Liver (tissue), 9 donors: Measurements from ENCODE around the gene HYAL3. TPM values are rescaled to one million over a fixed set of nuclear protein-coding genes. Genes with fewer than 3 reads are reported as not detected.

Experiments
- DNase-seq: peaks from one replicate; pipeline ENCODE4 v3.0.0-alpha.2; 2017; ENCODE audit warnings: low spot score
- H3K27ac ChIP-seq, 2 donors: one replicate each; pipeline ENCODE4 v1.7.0; 2013; ENCODE audit warnings: inconsistent platforms in 2 of 2, low read length in 2 of 2, control low read depth in 1 of 2, low read depth in 1 of 2, mild to moderate bottlenecking in 1 of 2
- H3K27me3 ChIP-seq, 4 donors: one replicate each; pipeline versions ENCODE4 v1.6.1 to v1.7.0; 2013; ENCODE audit warnings: low read length in 3 of 4, inconsistent platforms in 1 of 4, mild to moderate bottlenecking in 1 of 4, moderate library complexity in 1 of 4; ENCODE audit not compliant: control insufficient read depth in 4 of 4, insufficient read depth in 4 of 4
- H3K36me3 ChIP-seq, 4 donors: one replicate each; pipeline versions ENCODE4 v1.6.1 to v1.7.0; 2013; ENCODE audit warnings: low read length in 3 of 4, mild to moderate bottlenecking in 3 of 4, low read depth in 1 of 4, moderate library complexity in 1 of 4; ENCODE audit not compliant: control insufficient read depth in 4 of 4, insufficient read depth in 3 of 4
- H3K4me1 ChIP-seq, 4 donors: one replicate each; pipeline versions ENCODE4 v1.6.1 to v1.7.0; 2013; ENCODE audit warnings: low read length in 3 of 4, mild to moderate bottlenecking in 3 of 4, moderate library complexity in 1 of 4; ENCODE audit not compliant: control insufficient read depth in 4 of 4, insufficient read depth in 4 of 4
- H3K4me3 ChIP-seq, 3 donors: one replicate each; pipeline versions ENCODE4 v1.6.1 to v1.7.0; 2013; ENCODE audit warnings: low read length in 3 of 3, control low read depth in 1 of 3, low read depth in 1 of 3, mild to moderate bottlenecking in 1 of 3
- H3K9ac ChIP-seq, 2 donors: one replicate each; pipeline ENCODE4 v1.7.0; 2013; ENCODE audit warnings: low read length in 2 of 2, mild to moderate bottlenecking in 2 of 2, moderate library complexity in 2 of 2, control low read depth in 1 of 2, low read depth in 1 of 2
- H3K9me3 ChIP-seq, 4 donors: one replicate each; pipeline versions ENCODE4 v1.6.1 to v1.7.0; 2013; ENCODE audit warnings: low read length in 3 of 4; ENCODE audit not compliant: control insufficient read depth in 4 of 4
- ATF3 ChIP-seq: IDR thresholded peaks from 2 replicates; pipeline ENCODE4 v1.6.1; 2016; ENCODE audit warnings: antibody characterized with exemption
- CTCF ChIP-seq: fragments of 150-350 bp; IDR thresholded peaks from 2 replicates; pipeline ENCODE4 v1.5.1; 2017; ENCODE audit warnings: improper control_type of control experiment, low read depth, low read length; ENCODE audit not compliant: missing input control
- FOXA2 ChIP-seq: IDR thresholded peaks from 2 replicates; pipeline ENCODE4 v1.6.1; 2016; ENCODE audit warnings: antibody characterized with exemption
- HNF4G ChIP-seq: IDR thresholded peaks from 2 replicates; pipeline ENCODE4 v1.6.1; 2016; ENCODE audit warnings: antibody characterized with exemption
- JUND ChIP-seq, 2 donors: IDR thresholded peaks; 2 replicates each; pipeline ENCODE4 v1.6.1; 2016; ENCODE audit warnings: antibody characterized with exemption in 2 of 2
- MAX ChIP-seq: IDR thresholded peaks from 2 replicates; pipeline ENCODE4 v1.6.1; 2016; ENCODE audit warnings: antibody characterized with exemption
- NR2F2 ChIP-seq: IDR thresholded peaks from 2 replicates; pipeline ENCODE4 v1.6.1; 2016; ENCODE audit warnings: antibody characterized with exemption
- RAD21 ChIP-seq, 2 donors: IDR thresholded peaks; 2 replicates each; pipeline ENCODE4 v1.6.1; 2016; ENCODE audit warnings: antibody characterized with exemption in 2 of 2, mild to moderate bottlenecking in 2 of 2
- TAF1 ChIP-seq: conservative IDR thresholded peaks from 2 replicates; pipeline ENCODE4 v1.6.1; 2016; ENCODE audit warnings: antibody characterized with exemption, mild to moderate bottlenecking
- YY1 ChIP-seq: IDR thresholded peaks from 2 replicates; pipeline ENCODE4 v1.6.1; 2016; ENCODE audit warnings: antibody characterized with exemption, mild to moderate bottlenecking
- WGBS: extraction: QIAGEN DNeasy Blood & Tissue Kit; methylation state at CpG from one replicate; pipeline ENCODE4 v1.1.7; 2013; 5-methylcytosine and 5-hydroxymethylcytosine counted together
- polyA plus RNA-seq, 2 donors: library from polyadenylated mRNA; stranded (reverse) in 1 of 2; unstranded in 1 of 2; fragments of 200-250 nt in 1 of 2; fragments of >200 nt in 1 of 2; fragmentation: Nextera tagmentation in 1 of 2; extraction: Ambion mirVana in 1 of 2; gene quantifications; one replicate each; pipeline versions ENCODE4 v1.2.1 to v1.2.3, GENCODE V29; 2013 to 2015
- total RNA-seq, 2 donors: library from RNA; depleted of rRNA; stranded (reverse); fragments of >200 nt; gene quantifications; one replicate each; pipeline ENCODE4 v1.2.3, GENCODE V29; 2014
- donor health status: healthy.
- donor health status: healthy.
- donor health status: healthy.
- donor health status: healthy.
- donor health status: healthy.

Gene HYAL3
- total RNA-seq: 1 to 10 TPM; 1.9 to 6.6 TPM
- 1 to 10 TPM; 1.8 to 2.0 TPM for polyA plus RNA-seq

GRCh38 chr3:50298836-50299637 lies at the start of gene HYAL3, which contains the start of gene NAA80:
Gene HYAL3 (minus strand): TSS chr3:50299405. CDS start chr3:50295602, 3,803 bp downstream.
Gene NAA80 (minus strand): TSS chr3:50299405. CDS start chr3:50297463, 1,942 bp downstream.
- WGBS: under 1% methylated on average over 61 of the region's 61 CpGs
- Histone ChIP-seq H3K27ac (peak within 1 kb of the TSS; percentile 84 to 95), H3K4me3 (peak within 1 kb of the TSS; percentile 54 to 86 (median 67)), H3K27me3 (no peaks in the 10 kb centered on the region), H3K4me1 (peaks cover 12 to 49% (median 31%) of the 10 kb centered on the region in 4 donors), H3K9ac (peak within 1 kb of the TSS; percentile 81 to 90), H3K36me3 (peaks cover 0 to 3% (median 0%) of the 10 kb centered on the region in 4 donors), H3K9me3 (no peaks in the 10 kb centered on the region)
- peak; percentile 99 for DNase-seq
- TF ChIP-seq NR2F2 (no peak), ATF3 (peak; percentile 69), YY1 (peak; percentile 55), HNF4G (no peak), CTCF (peak; percentile 33), TAF1 (peak; percentile 66)

GRCh38 chr3:50347187-50347813 lies 48.1 kb upstream of the HYAL3 start:
- TF ChIP-seq JUND (IDR thresholded peaks at IDR 0.05): peak; percentile 47 to 50
- no peak for TF ChIP-seq TAF1
- peak; percentile 20 for TF ChIP-seq YY1
- peak; percentile 83 to 86 for TF ChIP-seq RAD21 (IDR thresholded peaks at IDR 0.05)
- no peak for TF ChIP-seq MAX
- TF ChIP-seq FOXA2: no peak
- peak; percentile 68 for TF ChIP-seq CTCF
- DNase-seq: peak; percentile 74
- Histone ChIP-seq H3K9me3 (no peaks in the 10 kb centered on the region), H3K4me3 (no peak overlapping the region), H3K4me1 (peaks cover 13 to 45% (median 36%) of the 10 kb centered on the region in 4 donors), H3K27ac (peak overlapping the region in 1 of 2 donors; percentile 38), H3K9ac (no peak overlapping the region), H3K27me3 (no peaks in the 10 kb centered on the region), H3K36me3 (peaks cover 0 to 9% (median 0%) of the 10 kb centered on the region in 4 donors)
- 28% methylated on average over 14 of the region's 14 CpGs for WGBS
